Measurements from ENCODE around the gene GSAP. TPM values are rescaled to one million over a fixed set of nuclear protein-coding genes. Genes with fewer than 3 reads are reported as not detected.

GSAP gene
- total and polyA plus RNA-seq, 2 of the 4 experiments (the other 2 are of a cell fraction) = 1.6 to 1.8 TPM

GRCh38 chr7:77362905-77363304 is 53.2 kb downstream of the GSAP start:
- no peaks in the 10 kb centered on the region for H3K79me1 ChIP-seq (ENCODE audit: low read depth in 1 of 2, low read length in 2 of 2)
- H3K27ac ChIP-seq (ENCODE audit: insufficient read depth, low read length) = no peak overlapping the region
- H4K20me1 ChIP-seq (ENCODE audit: insufficient read depth, low read length) = no peaks in the 10 kb centered on the region
- H2AK9ac ChIP-seq (replicated peaks; ENCODE audit: low read depth, low read length, poor library complexity) = no peak overlapping the region
- H3K23ac ChIP-seq (ENCODE audit: low read depth, low read length) = no peak overlapping the region
- H4K5ac ChIP-seq (ENCODE audit: low read depth, low read length) = no peak overlapping the region
- CTCF ChIA-PET = no interaction called here
- ATAC-seq (ENCODE audit: low read depth) (no peak), DNase-seq (no peak)
- H2BK20ac ChIP-seq (ENCODE audit: low read depth, low read length) = no peak overlapping the region
- H3K27me3 ChIP-seq (ENCODE audit: control insufficient read depth, insufficient read depth, low read length) = no peaks in the 10 kb centered on the region
- H3K9me1 ChIP-seq (ENCODE audit: insufficient read depth, low read length) = no peaks in the 10 kb centered on the region
- WGBS, 2 experiments (ENCODE audit: extremely low coverage in 2 of 2, insufficient read length in 1 of 2) = no CpG with 5 or more reads among the region's 1 CpG
- no peak overlapping the region for H3K18ac ChIP-seq (ENCODE audit: low read depth, low read length)
- H3K56ac ChIP-seq (ENCODE audit: extremely low read depth, insufficient read depth, low read length) = no peak overlapping the region
- H3K4me1 ChIP-seq (ENCODE audit: control insufficient read depth, insufficient read depth, low read length) = peaks cover under 1% of the 10 kb centered on the region; the same call in 1 of the 2 replicates
- no peak overlapping the region for H2AK5ac ChIP-seq (ENCODE audit: low read depth, low read length)
- intact Hi-C loops (cut with micrococcal nuclease) (loop anchor here (5.0 kb wide), 1 partner anchor 174 kb away; the partner anchor contains the start of gene PTPN12), in situ Hi-C loops (cut with MboI; ENCODE audit: low sequenced_read_pairs) (no loop called here), dilution Hi-C loops (cut with HindIII; ENCODE audit: low sequenced_read_pairs, unreplicated experiment) (no loop called here)
- BruUV-seq (replicated peaks) = no TSS peak
- no peak overlapping the region for H2BK5ac ChIP-seq (ENCODE audit: low read depth, low read length, poor library complexity, severe bottlenecking)
- no peaks in the 10 kb centered on the region; the same call in 1 of the 2 replicates for H3K9me3 ChIP-seq (ENCODE audit: control insufficient read depth, insufficient read depth, low read length)
- no peak overlapping the region for H2AFZ ChIP-seq (replicated peaks; ENCODE audit: low read length, poor library complexity)
- H2BK120ac ChIP-seq (ENCODE audit: low read depth, low read length) = no peak overlapping the region
- no peak overlapping the region for H4K8ac ChIP-seq (ENCODE audit: low read depth in 2 of 2, low read length in 2 of 2)
- no peaks in the 10 kb centered on the region for H3K36me3 ChIP-seq (ENCODE audit: control insufficient read depth, insufficient read depth, low read length)
- H3K4ac ChIP-seq (ENCODE audit: low read depth, low read length) = no peak overlapping the region
- no peak overlapping the region for H3K14ac ChIP-seq (replicated peaks; ENCODE audit: low read depth, low read length)
- no peak overlapping the region for H3K4me3 ChIP-seq (ENCODE audit: insufficient read depth, low read depth, low read length)
- POLR2A ChIA-PET (ENCODE audit: unreplicated experiment) = no interaction called here
- H4K91ac ChIP-seq (ENCODE audit: insufficient read depth, low read depth, low read length) = no peak overlapping the region
- no peak overlapping the region for H2BK15ac ChIP-seq (ENCODE audit: low read depth, low read length)
- TF ChIP-seq POLR2A (IDR thresholded peaks at IDR 0.05; ENCODE audit: low read depth, low read length) = no peak
- no peak for TF ChIP-seq MXI1 (IDR thresholded peaks at IDR 0.05; ENCODE audit: borderline replicate concordance, low read depth, low read length)
- TF ChIP-seq MAZ (IDR thresholded peaks at IDR 0.05; ENCODE audit: borderline replicate concordance, low read depth, low read length) = no peak
- no peak overlapping the region for H3K9ac ChIP-seq (ENCODE audit: low read depth, low read length)
- H3K4me2 ChIP-seq (ENCODE audit: low read depth, low read length) = no peak overlapping the region

Measured in IMR-90 (cell line).